NOMO-1 treated with DMSO at 0.1 percent for 48 hours (cell line): ENCODE results near the gene NEURL3.
"Not testable (repeated sequence)": the region's sequence is repeated elsewhere in the genome, so short reads cannot be mapped to it uniquely, and the experiment has no call there.

Experiments used
- DNase-seq: peaks from one replicate; lab custom pipeline; 2025; ENCODE audit not compliant: unreplicated experiment; lab: John Stamatoyannopoulos, UW

The NEURL3 gene

GRCh38 chr2:96505231-96505889 is at the start of gene NEURL3:
Gene NEURL3, minus strand, starts transcription at chr2:96505357. Its CDS starts 71 bp downstream, at chr2:96505286.
- no peak for DNase-seq

- DNase-seq: peak; percentile 32
Observed at GRCh38 chr2:96554293-96555145, 49.4 kb upstream of the NEURL3 start.

GRCh38 chr2:96553957-96554292 is 48.8 kb upstream of the NEURL3 start:
- not testable (repeated sequence) for DNase-seq

- DNase-seq: no peak
Observed at GRCh38 chr2:96553176-96553956, 48.2 kb upstream of the NEURL3 start.

GRCh38 chr2:96552315-96553175 is 47.4 kb upstream of the NEURL3 start:
- no peak for DNase-seq

GRCh38 chr2:96551605-96552314 is 46.6 kb upstream of the NEURL3 start:
- DNase-seq: no peak

GRCh38 chr2:96550787-96551604 is 45.8 kb upstream of the NEURL3 start:
- no peak for DNase-seq

GRCh38 chr2:96549967-96550786 is 45.0 kb upstream of the NEURL3 start:
- no peak for DNase-seq

- no peak for DNase-seq
Observed at GRCh38 chr2:96549466-96549785, 44.3 kb upstream of the NEURL3 start.

GRCh38 chr2:96548558-96549465 is 43.7 kb upstream of the NEURL3 start:
- no peak for DNase-seq

- DNase-seq: no peak
Observed at GRCh38 chr2:96547731-96548171, 42.6 kb upstream of the NEURL3 start.

- no peak for DNase-seq
Observed at GRCh38 chr2:96547203-96547641, 42.1 kb upstream of the NEURL3 start.

- DNase-seq: no peak
Observed at GRCh38 chr2:96546797-96547196, 41.6 kb upstream of the NEURL3 start.

GRCh38 chr2:96546321-96546720 is 41.2 kb upstream of the NEURL3 start:
- no peak for DNase-seq

- DNase-seq: no peak
Observed at GRCh38 chr2:96542357-96542977, 37.3 kb upstream of the NEURL3 start.

GRCh38 chr2:96541398-96542152 is 36.4 kb upstream of the NEURL3 start:
- no peak for DNase-seq
